CD4-positive, alpha-beta T cell treated with Interleukin-15 for 1 hour (primary cell): ENCODE measurements around the gene RTN4RL1.

Experiments used
- DNase-seq: peaks from one replicate; pipeline ENCODE4 v3.0.0-alpha.2; 2020

RTN4RL1 gene

DNA sequence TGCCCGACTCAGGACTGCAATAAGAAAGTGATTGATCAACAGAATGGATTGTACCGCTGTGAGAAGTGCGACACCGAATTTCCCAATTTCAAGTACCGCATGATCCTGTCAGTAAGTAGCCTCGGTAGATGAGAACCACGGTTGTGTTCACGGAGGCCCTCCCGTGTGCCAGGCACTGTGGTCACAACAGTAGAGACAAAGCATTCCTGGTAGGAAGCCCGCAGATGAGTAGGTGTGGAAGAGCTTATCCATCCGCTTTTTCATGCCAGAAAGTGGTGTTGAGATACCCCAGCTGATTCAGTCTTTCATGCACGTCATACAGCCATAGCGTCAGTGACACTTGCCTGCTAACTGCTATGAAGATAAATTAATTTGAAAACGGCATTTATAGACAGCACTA lies 136.4 kb downstream of the RTN4RL1 start:
- no peak for DNase-seq
